Hepatocyte (in vitro differentiated cells): ENCODE data around the gene RPTOR. TPM values are rescaled to one million over a fixed set of nuclear protein-coding genes. Genes with fewer than 3 reads are reported as not detected.

Source experiments
- DNase-seq: peaks from one replicate; pipeline ENCODE4 v3.0.0-alpha.2; 2016; ENCODE audit warnings: low spot score
- H2AFZ ChIP-seq: fragments of 200-600 bp; sonication (generic); 2 replicates; pipeline ENCODE4 v1.6.0; 2016; ENCODE audit warnings: antibody characterized with exemption, mild to moderate bottlenecking
- H3K27ac ChIP-seq: fragments of 200-600 bp; sonication (generic); 2 replicates; pipeline ENCODE4 v1.5.1; 2016; ENCODE audit warnings: mild to moderate bottlenecking
- H3K27me3 ChIP-seq: fragments of 200-600 bp; sonication (generic); 2 replicates; pipeline ENCODE4 v1.6.1; 2016
- H3K36me3 ChIP-seq: fragments of 200-600 bp; sonication (generic); replicated peaks from 2 replicates; pipeline ENCODE4 v1.5.1; 2016; ENCODE audit warnings: low read depth; ENCODE audit not compliant: insufficient read depth
- H3K4me1 ChIP-seq: fragments of 200-600 bp; sonication (generic); 2 replicates; pipeline ENCODE4 v1.5.1; 2016; ENCODE audit warnings: mild to moderate bottlenecking, moderate library complexity; ENCODE audit not compliant: insufficient read depth
- H3K4me2 ChIP-seq: fragments of 200-600 bp; sonication (generic); 2 replicates; pipeline ENCODE4 v1.6.0; 2016
- H3K4me3 ChIP-seq: fragments of 200-600 bp; sonication (generic); 2 replicates; pipeline ENCODE4 v1.5.1; 2016; ENCODE audit warnings: mild to moderate bottlenecking
- H3K79me2 ChIP-seq: fragments of 200-600 bp; sonication (generic); 2 replicates; pipeline ENCODE4 v1.6.0; 2017; ENCODE audit warnings: mild to moderate bottlenecking
- H3K9me2 ChIP-seq: fragments of 200-600 bp; sonication (generic); replicated peaks from 2 replicates; pipeline ENCODE4 v1.6.0; 2017; ENCODE audit warnings: mild to moderate bottlenecking; ENCODE audit not compliant: insufficient read depth
- H3K9me3 ChIP-seq: fragments of 200-600 bp; sonication (generic); 2 replicates; pipeline ENCODE4 v1.5.1; 2016; ENCODE audit warnings: low read depth, mild to moderate bottlenecking
- H4K20me1 ChIP-seq: fragments of 200-600 bp; sonication (generic); 2 replicates; pipeline ENCODE4 v1.6.0; 2016; ENCODE audit warnings: mild to moderate bottlenecking; ENCODE audit not compliant: insufficient read depth, poor library complexity, severe bottlenecking
- EZH2 ChIP-seq: fragments of 200-600 bp; sonication (generic); IDR thresholded peaks from 2 replicates; pipeline ENCODE4 v1.6.1; 2016; ENCODE audit warnings: antibody characterized with exemption, mild to moderate bottlenecking, borderline replicate concordance
- EZH2phosphoT487 ChIP-seq: fragments of 200-600 bp; sonication (generic); IDR thresholded peaks from one replicate; pipeline ENCODE4 v1.6.1; 2018; ENCODE audit warnings: antibody characterized with exemption, mild to moderate bottlenecking, low read depth, moderate library complexity; ENCODE audit not compliant: unreplicated experiment, severe bottlenecking
- WGBS: methylation state at CpG from one replicate; pipeline ENCODE4 v1.1.6; 2016; ENCODE audit warnings: low lambda C conversion rate; ENCODE audit errors: missing lambda C conversion rate; 5-methylcytosine and 5-hydroxymethylcytosine counted together
- polyA plus RNA-seq: library from polyadenylated mRNA; unstranded; fragments of >200 nt; fragmentation: Nextera tagmentation; extraction: Ambion mirVana; gene quantifications from 2 replicates; pipeline ENCODE4 v1.2.1, GENCODE V29; 2016
- total RNA-seq: library from RNA; depleted of rRNA; stranded (reverse); fragments of >200 nt; gene quantifications from 2 replicates; pipeline ENCODE4 v1.2.3, GENCODE V29; 2014
- TF ChIP-seq, protein P1 (sequence below): fragments of 200-600 bp; sonication (generic); IDR thresholded peaks from 2 replicates; pipeline ENCODE4 v1.5.1; 2016; ENCODE audit warnings: antibody characterized with exemption, mild to moderate bottlenecking; ENCODE audit not compliant: poor library complexity

Gene RPTOR
- total and polyA plus RNA-seq, 2 experiments from 2014 or later = 14.1 to 20.6 TPM

DNA sequence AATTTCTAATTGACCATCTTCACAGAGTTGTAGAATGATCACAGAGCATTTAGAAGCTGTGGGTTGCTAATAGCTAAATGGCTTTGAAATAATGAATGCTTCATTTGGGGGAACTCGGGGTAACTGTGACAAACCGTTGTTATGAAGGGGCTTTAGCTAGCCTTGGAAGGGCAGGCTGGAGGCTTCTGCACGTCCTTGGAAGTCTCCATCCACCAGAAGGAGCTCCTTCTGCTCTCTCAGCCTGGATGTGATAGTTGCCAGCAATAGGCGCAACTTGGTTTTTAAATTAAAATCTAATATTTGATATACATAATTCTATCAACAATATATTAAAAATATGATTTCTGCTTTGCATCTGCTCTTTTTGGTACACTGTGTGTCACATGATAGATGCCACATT lies 200.5 kb downstream of the RPTOR start:
- TF ChIP-seq EZH2phosphoT487 (no peak), EZH2 (no peak)
- TF ChIP-seq, protein P1, sequence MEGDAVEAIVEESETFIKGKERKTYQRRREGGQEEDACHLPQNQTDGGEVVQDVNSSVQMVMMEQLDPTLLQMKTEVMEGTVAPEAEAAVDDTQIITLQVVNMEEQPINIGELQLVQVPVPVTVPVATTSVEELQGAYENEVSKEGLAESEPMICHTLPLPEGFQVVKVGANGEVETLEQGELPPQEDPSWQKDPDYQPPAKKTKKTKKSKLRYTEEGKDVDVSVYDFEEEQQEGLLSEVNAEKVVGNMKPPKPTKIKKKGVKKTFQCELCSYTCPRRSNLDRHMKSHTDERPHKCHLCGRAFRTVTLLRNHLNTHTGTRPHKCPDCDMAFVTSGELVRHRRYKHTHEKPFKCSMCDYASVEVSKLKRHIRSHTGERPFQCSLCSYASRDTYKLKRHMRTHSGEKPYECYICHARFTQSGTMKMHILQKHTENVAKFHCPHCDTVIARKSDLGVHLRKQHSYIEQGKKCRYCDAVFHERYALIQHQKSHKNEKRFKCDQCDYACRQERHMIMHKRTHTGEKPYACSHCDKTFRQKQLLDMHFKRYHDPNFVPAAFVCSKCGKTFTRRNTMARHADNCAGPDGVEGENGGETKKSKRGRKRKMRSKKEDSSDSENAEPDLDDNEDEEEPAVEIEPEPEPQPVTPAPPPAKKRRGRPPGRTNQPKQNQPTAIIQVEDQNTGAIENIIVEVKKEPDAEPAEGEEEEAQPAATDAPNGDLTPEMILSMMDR = no peak
- Histone ChIP-seq H2AFZ (no peak overlapping the region), H3K27me3 (no peaks in the 10 kb centered on the region), H3K4me2 (no peak overlapping the region), H3K36me3 (no peaks in the 10 kb centered on the region), H3K9me2 (no peaks in the 10 kb centered on the region), H4K20me1 (no peaks in the 10 kb centered on the region), H3K9me3 (no peaks in the 10 kb centered on the region), H3K27ac (no peak overlapping the region), H3K79me2 (no peaks in the 10 kb centered on the region), H3K4me1 (no peaks in the 10 kb centered on the region), H3K4me3 (no peak overlapping the region)
- WGBS = 95% methylated on average over 4 of the region's 4 CpGs
- no peak for DNase-seq

DNA sequence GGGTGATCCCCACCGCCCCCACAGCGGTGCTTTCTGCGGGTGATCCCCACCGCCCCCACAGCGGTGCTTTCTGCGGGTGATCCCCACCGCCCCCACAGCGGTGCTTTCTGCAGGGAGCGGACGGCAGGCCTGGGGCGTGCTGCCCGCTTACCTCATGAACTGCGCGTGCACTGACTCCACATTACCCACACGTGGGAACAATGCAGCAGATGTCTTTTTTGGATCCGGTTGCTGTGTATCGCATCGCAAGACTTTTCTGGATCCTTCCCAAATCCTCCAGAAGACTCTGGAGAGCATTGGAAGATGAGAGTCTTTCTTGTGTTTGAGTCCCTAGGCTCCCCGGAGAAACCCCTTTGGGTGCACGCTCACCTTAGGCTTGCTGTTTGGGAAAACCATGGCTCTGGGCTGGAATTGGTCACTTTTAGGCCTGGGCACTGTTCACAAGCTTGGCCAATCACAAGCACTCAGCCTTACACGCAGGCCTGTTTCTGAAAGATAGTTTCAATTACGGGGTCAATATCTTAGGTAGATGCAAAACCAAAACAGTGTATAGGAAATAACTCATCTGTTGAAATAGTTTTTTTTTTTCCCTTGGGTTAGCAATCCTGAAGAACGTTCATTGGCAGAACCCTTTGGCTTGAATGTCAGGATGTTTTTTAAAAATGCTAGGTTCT lies 201.8 kb downstream of the RPTOR start:
- Histone ChIP-seq H3K27ac (no peak overlapping the region), H3K27me3 (no peaks in the 10 kb centered on the region), H4K20me1 (no peaks in the 10 kb centered on the region), H3K9me2 (no peaks in the 10 kb centered on the region), H2AFZ (no peak overlapping the region), H3K4me3 (no peak overlapping the region), H3K9me3 (no peaks in the 10 kb centered on the region), H3K4me1 (peaks cover 5% of the 10 kb centered on the region), H3K79me2 (no peaks in the 10 kb centered on the region), H3K36me3 (no peaks in the 10 kb centered on the region), H3K4me2 (no peak overlapping the region)
- TF ChIP-seq, protein P1 = no peak
- TF ChIP-seq EZH2phosphoT487 (no peak), EZH2 (no peak)
- WGBS = 98% methylated on average over 16 of the region's 23 CpGs
- DNase-seq = no peak

DNA sequence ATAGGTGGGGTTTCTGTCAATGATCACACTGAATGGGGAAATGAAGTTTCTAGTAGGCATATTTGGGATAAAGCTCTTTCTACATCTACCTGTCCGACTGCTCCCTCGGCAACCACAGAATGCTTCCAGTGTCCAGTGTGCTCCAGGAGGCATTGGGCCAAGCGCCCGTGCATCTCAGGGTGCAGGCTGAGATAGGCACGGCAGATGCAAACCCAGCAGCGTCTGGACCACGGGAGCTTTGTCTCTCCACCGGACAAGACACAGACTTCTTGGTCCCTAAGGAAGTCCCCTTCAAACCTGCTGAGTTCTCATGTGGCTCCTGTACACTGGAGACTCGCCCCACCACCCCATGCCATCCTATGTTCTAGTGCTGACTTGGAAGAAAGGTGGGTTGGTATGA lies 202.8 kb downstream of the RPTOR start:
- DNase-seq = no peak
- TF ChIP-seq EZH2 = no peak
- TF ChIP-seq, protein P1 = no peak
- no peak for TF ChIP-seq EZH2phosphoT487
- no peaks in the 10 kb centered on the region for H3K79me2 ChIP-seq
- no peak overlapping the region for H3K4me3 ChIP-seq
- no peaks in the 10 kb centered on the region for H3K27me3 ChIP-seq
- H3K27ac ChIP-seq = no peak overlapping the region
- H3K36me3 ChIP-seq = no peaks in the 10 kb centered on the region
- no peaks in the 10 kb centered on the region for H3K9me3 ChIP-seq
- H3K4me2 ChIP-seq = no peak overlapping the region
- no peaks in the 10 kb centered on the region for H4K20me1 ChIP-seq
- no peaks in the 10 kb centered on the region for H3K9me2 ChIP-seq
- H3K4me1 ChIP-seq = peaks cover 10% of the 10 kb centered on the region
- H2AFZ ChIP-seq = no peak overlapping the region
- WGBS = over 99% methylated on average over 9 of the region's 9 CpGs
